Skeletal muscle satellite cell (primary cell): ENCODE data around the gene UCP2.

Experiments used
- H3K27me3 ChIP-seq: 2 replicates; pipeline ENCODE4 v1.7.0; 2013; ENCODE audit warnings: low read length; ENCODE audit not compliant: control insufficient read depth, insufficient read depth
- H3K36me3 ChIP-seq: 2 replicates; pipeline ENCODE4 v1.7.0; 2013; ENCODE audit warnings: mild to moderate bottlenecking, control low read depth, low read length; ENCODE audit not compliant: insufficient read depth
- H3K4me1 ChIP-seq: 2 replicates; pipeline ENCODE4 v1.7.0; 2013; ENCODE audit warnings: low read length; ENCODE audit not compliant: control insufficient read depth, insufficient read depth
- H3K4me2 ChIP-seq: 2 replicates; pipeline ENCODE4 v1.7.0; 2013; ENCODE audit warnings: mild to moderate bottlenecking, low read length
- H3K4me3 ChIP-seq: 2 replicates; pipeline ENCODE4 v1.7.0; 2013; ENCODE audit warnings: low read length
- H3K9ac ChIP-seq: 2 replicates; pipeline ENCODE4 v1.7.0; 2013; ENCODE audit warnings: mild to moderate bottlenecking, low read depth, low read length, moderate library complexity
- H3K9me3 ChIP-seq: replicated peaks from 2 replicates; pipeline ENCODE4 v1.7.0; 2013; ENCODE audit warnings: mild to moderate bottlenecking, control low read depth, low read length

UCP2 gene

GRCh38 chr11:73972620-73973449 is 9.8 kb downstream of the UCP2 start:
- Histone ChIP-seq H3K36me3 (no peaks in the 10 kb centered on the region), H3K9ac (no peak overlapping the region), H3K9me3 (no peaks in the 10 kb centered on the region), H3K27me3 (no peaks in the 10 kb centered on the region), H3K4me3 (no peak overlapping the region), H3K4me1 (peaks cover 10% of the 10 kb centered on the region), H3K4me2 (no peak overlapping the region)

GRCh38 chr11:73972187-73972586 is 10.5 kb downstream of the UCP2 start:
- Histone ChIP-seq H3K27me3 (no peaks in the 10 kb centered on the region), H3K4me2 (no peak overlapping the region), H3K4me1 (peaks cover 10% of the 10 kb centered on the region), H3K4me3 (no peak overlapping the region), H3K9me3 (no peaks in the 10 kb centered on the region), H3K9ac (no peak overlapping the region), H3K36me3 (no peaks in the 10 kb centered on the region)

GRCh38 chr11:73971175-73971719 is 11.4 kb downstream of the UCP2 start:
- Histone ChIP-seq H3K27me3 (no peaks in the 10 kb centered on the region), H3K4me1 (peaks cover 10% of the 10 kb centered on the region), H3K9ac (no peak overlapping the region), H3K4me2 (no peak overlapping the region), H3K9me3 (no peaks in the 10 kb centered on the region), H3K36me3 (no peaks in the 10 kb centered on the region), H3K4me3 (no peak overlapping the region)

- Histone ChIP-seq H3K27me3 (peaks cover 7% of the 10 kb centered on the region), H3K9me3 (no peaks in the 10 kb centered on the region), H3K4me3 (no peak overlapping the region), H3K36me3 (no peaks in the 10 kb centered on the region), H3K4me1 (peaks cover 10% of the 10 kb centered on the region), H3K4me2 (no peak overlapping the region), H3K9ac (no peak overlapping the region)
Measured at GRCh38 chr11:73969991-73970800, 12.4 kb downstream of the UCP2 start.

- Histone ChIP-seq H3K4me1 (peaks cover 6% of the 10 kb centered on the region), H3K4me3 (no peak overlapping the region), H3K9me3 (no peaks in the 10 kb centered on the region), H3K36me3 (no peaks in the 10 kb centered on the region), H3K4me2 (no peak overlapping the region), H3K9ac (no peak overlapping the region), H3K27me3 (peaks cover 11% of the 10 kb centered on the region)
Measured at GRCh38 chr11:73969091-73969490, 13.6 kb downstream of the UCP2 start.

GRCh38 chr11:73968356-73968966 is 14.2 kb downstream of the UCP2 start:
- Histone ChIP-seq H3K27me3 (peaks cover 11% of the 10 kb centered on the region), H3K4me3 (no peak overlapping the region), H3K36me3 (no peaks in the 10 kb centered on the region), H3K4me1 (no peaks in the 10 kb centered on the region), H3K4me2 (no peak overlapping the region), H3K9me3 (no peaks in the 10 kb centered on the region), H3K9ac (no peak overlapping the region)

GRCh38 chr11:73965764-73966121 is 16.9 kb downstream of the UCP2 start:
- no peak overlapping the region for H3K4me2 ChIP-seq
- no peak overlapping the region for H3K9ac ChIP-seq
- no peaks in the 10 kb centered on the region for H3K4me1 ChIP-seq
- no peaks in the 10 kb centered on the region for H3K9me3 ChIP-seq
- H3K36me3 ChIP-seq = no peaks in the 10 kb centered on the region
- peaks cover 11% of the 10 kb centered on the region for H3K27me3 ChIP-seq
- no peak overlapping the region for H3K4me3 ChIP-seq

- H3K4me2 ChIP-seq = no peak overlapping the region
- peaks cover 11% of the 10 kb centered on the region for H3K27me3 ChIP-seq
- H3K9me3 ChIP-seq = no peaks in the 10 kb centered on the region
- no peaks in the 10 kb centered on the region for H3K4me1 ChIP-seq
- H3K9ac ChIP-seq = no peak overlapping the region
- H3K4me3 ChIP-seq = no peak overlapping the region
- no peaks in the 10 kb centered on the region for H3K36me3 ChIP-seq
Measured at GRCh38 chr11:73965076-73965763, 17.4 kb downstream of the UCP2 start.

- Histone ChIP-seq H3K9me3 (no peaks in the 10 kb centered on the region), H3K4me1 (no peaks in the 10 kb centered on the region), H3K4me2 (no peak overlapping the region), H3K9ac (no peak overlapping the region), H3K36me3 (no peaks in the 10 kb centered on the region), H3K27me3 (peaks cover 11% of the 10 kb centered on the region), H3K4me3 (no peak overlapping the region)
Measured at GRCh38 chr11:73963861-73964260, 18.8 kb downstream of the UCP2 start.

- H3K9ac ChIP-seq = no peak overlapping the region
- H3K4me3 ChIP-seq = no peak overlapping the region
Measured at GRCh38 chr11:73962101-73962705, 20.4 kb downstream of the UCP2 start.

More at GRCh38 chr11:73962101-73962705, 20.4 kb downstream of the UCP2 start:
- Histone ChIP-seq H3K36me3 (no peaks in the 10 kb centered on the region), H3K4me2 (no peak overlapping the region), H3K4me1 (no peaks in the 10 kb centered on the region), H3K27me3 (peaks cover 18% of the 10 kb centered on the region), H3K9me3 (no peaks in the 10 kb centered on the region)
